GM23338 (cell line): ENCODE measurements around the gene LMX1B. TPM values are rescaled to one million over a fixed set of nuclear protein-coding genes. Genes with fewer than 3 reads are reported as not detected.

Experiments used
- ATAC-seq: fragments of 200-7000 bp; cut with Tn5 transposase; 3 replicates; pipeline ENCODE4 v1.9.1; 2020
- DNase-seq: peaks from one replicate; pipeline ENCODE4 v3.0.0-alpha.2; 2015; ENCODE audit warnings: low spot score
- H2AFZ ChIP-seq: fragments of 200-600 bp; sonication (generic); 2 replicates; pipeline ENCODE4 v1.8.0; 2016; ENCODE audit warnings: antibody characterized with exemption, mild to moderate bottlenecking, moderate library complexity
- H3F3A ChIP-seq: fragments of 200-600 bp; sonication (generic); replicated peaks from 2 replicates; pipeline ENCODE4 v1.8.0; 2017; ENCODE audit warnings: antibody characterized with exemption, mixed run types, low read depth
- H3K27ac ChIP-seq: fragments of 200-600 bp; sonication (generic); 2 replicates; pipeline ENCODE4 v1.6.1; 2016; ENCODE audit warnings: low read depth
- H3K27me3 ChIP-seq: fragments of 200-600 bp; sonication (generic); 2 replicates; pipeline ENCODE4 v1.8.0; 2016; ENCODE audit warnings: mild to moderate bottlenecking, mixed run types, moderate library complexity; ENCODE audit not compliant: insufficient read depth
- H3K36me3 ChIP-seq: fragments of 200-600 bp; sonication (generic); 2 replicates; pipeline ENCODE4 v1.8.0; 2016; ENCODE audit warnings: mild to moderate bottlenecking; ENCODE audit not compliant: insufficient read depth
- H3K4me1 ChIP-seq: fragments of 200-600 bp; sonication (generic); 2 replicates; pipeline ENCODE4 v1.8.0; 2016; ENCODE audit warnings: mild to moderate bottlenecking, moderate library complexity; ENCODE audit not compliant: insufficient read depth
- H3K4me2 ChIP-seq: fragments of 200-600 bp; sonication (generic); 2 replicates; pipeline ENCODE4 v1.7.1; 2017; ENCODE audit warnings: mixed run types
- H3K4me3 ChIP-seq: fragments of 200-600 bp; sonication (generic); 2 replicates; pipeline ENCODE4 v1.6.1; 2016; ENCODE audit warnings: mixed run types
- H3K79me2 ChIP-seq: fragments of 200-600 bp; sonication (generic); replicated peaks from 2 replicates; pipeline ENCODE4 v1.8.0; 2017; ENCODE audit warnings: mild to moderate bottlenecking; ENCODE audit not compliant: insufficient read depth
- H3K9me2 ChIP-seq: fragments of 200-600 bp; sonication (generic); 2 replicates; pipeline ENCODE4 v1.8.0; 2017; ENCODE audit not compliant: insufficient read depth
- H4K20me1 ChIP-seq: fragments of 200-600 bp; sonication (generic); replicated peaks from 2 replicates; pipeline ENCODE4 v1.8.0; 2017; ENCODE audit warnings: mild to moderate bottlenecking; ENCODE audit not compliant: insufficient read depth
- H3K27ac Mint-ChIP-seq: 2 replicates; pipeline ENCODE4 v1.8.0; 2020; ENCODE audit warnings: inconsistent platforms, mild to moderate bottlenecking, moderate library complexity, mixed read lengths
- H3K27me3 Mint-ChIP-seq: 3 replicates; pipeline ENCODE4 v1.8.0; 2022; ENCODE audit warnings: low read depth, mild to moderate bottlenecking, moderate library complexity, mixed read lengths, inconsistent platforms; ENCODE audit not compliant: insufficient read depth, poor library complexity
- H3K36me3 Mint-ChIP-seq: 3 replicates; pipeline ENCODE4 v1.8.0; 2021; ENCODE audit warnings: low read depth, mild to moderate bottlenecking, inconsistent platforms, moderate library complexity, mixed read lengths
- H3K4me1 Mint-ChIP-seq: 3 replicates; pipeline ENCODE4 v1.8.0; 2020; ENCODE audit warnings: mild to moderate bottlenecking, inconsistent platforms, mixed read lengths
- H3K4me3 Mint-ChIP-seq: 3 replicates; pipeline ENCODE4 v1.8.0; 2021; ENCODE audit warnings: moderate library complexity, mild to moderate bottlenecking, inconsistent platforms, mixed read lengths
- H3K9me3 Mint-ChIP-seq: 3 replicates; pipeline ENCODE4 v1.8.0; 2020; ENCODE audit warnings: moderate library complexity, mild to moderate bottlenecking, inconsistent platforms, mixed read lengths
- POLR2AphosphoS5 ChIP-seq: IDR thresholded peaks from 2 replicates; pipeline ENCODE4 v1.6.1; 2016; ENCODE audit warnings: antibody characterized with exemption, low read depth
- REST ChIP-seq: IDR thresholded peaks from one replicate; pipeline ENCODE4 v1.6.1; 2018; ENCODE audit warnings: antibody characterized with exemption; ENCODE audit not compliant: unreplicated experiment
- STAT1 ChIP-seq: IDR thresholded peaks from one replicate; pipeline ENCODE4 v1.6.1; 2016; ENCODE audit warnings: antibody characterized with exemption; ENCODE audit not compliant: unreplicated experiment
- ZNF331 ChIP-seq: fragments of 250-450 bp; sonication (Bioruptor Pico); IDR thresholded peaks from 2 replicates; pipeline ENCODE4 v1.5.0; 2020; ENCODE audit warnings: low read depth, mild to moderate bottlenecking, moderate library complexity
- polyA plus RNA-seq: library from polyadenylated mRNA; unstranded; fragments of >200 nt; fragmentation: Nextera tagmentation; extraction: Ambion mirVana; gene quantifications from 2 replicates; pipeline ENCODE4 v1.2.1, GENCODE V29; 2016
- total RNA-seq: library from RNA; depleted of rRNA; stranded (reverse); fragments of >200 nt; shearing (Covaris generic); gene quantifications from 2 replicates; pipeline ENCODE4 v1.2.3, GENCODE V29; 2014
- TF ChIP-seq, protein P1 (sequence below), 2 experiments: fragments of 200-600 bp in 1 of 2; sonication (generic) in 1 of 2; conservative IDR thresholded peaks; 2 replicates each; pipeline versions ENCODE4 v1.5.1 to v1.6.1; 2016 to 2017; ENCODE audit warnings: antibody characterized with exemption in 2 of 2, low read depth in 2 of 2, mild to moderate bottlenecking in 2 of 2, moderate library complexity in 1 of 2
- TF ChIP-seq, protein P2 (sequence below): fragments of 250-450 bp; sonication (Bioruptor Pico); IDR thresholded peaks from 2 replicates; pipeline ENCODE4 v1.5.0; 2020; ENCODE audit warnings: mild to moderate bottlenecking, moderate library complexity

LMX1B gene
- total and polyA plus RNA-seq, 2 experiments from 2014 or later = 0.08 to 0.21 TPM

GRCh38 chr9:126692759-126693427 is 79.2 kb downstream of the LMX1B start (continued):
- TF ChIP-seq REST = no peak

DNA sequence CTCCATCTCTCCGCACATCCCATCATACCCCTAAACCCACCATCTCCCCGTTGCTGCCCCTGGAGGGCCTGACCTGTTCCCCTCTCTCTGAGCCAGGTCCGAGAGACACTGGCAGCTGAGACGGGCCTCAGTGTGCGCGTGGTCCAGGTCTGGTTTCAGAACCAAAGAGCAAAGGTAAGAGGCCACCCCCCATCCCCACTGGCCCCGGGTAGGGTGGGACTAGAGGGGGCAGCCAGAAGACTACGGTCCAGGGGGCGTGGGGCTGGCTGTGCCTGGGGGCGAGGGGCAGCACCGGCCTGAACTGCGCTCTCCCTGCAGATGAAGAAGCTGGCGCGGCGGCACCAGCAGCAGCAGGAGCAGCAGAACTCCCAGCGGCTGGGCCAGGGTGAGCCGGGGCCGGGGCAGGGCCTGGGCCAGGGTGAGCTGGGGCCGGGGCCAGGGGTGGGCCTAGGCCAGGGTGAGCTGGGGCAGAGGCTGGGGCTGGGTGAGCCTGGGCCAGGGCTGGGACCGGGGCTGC is 79.8 kb downstream of the LMX1B start:
- TF ChIP-seq, protein P1, sequence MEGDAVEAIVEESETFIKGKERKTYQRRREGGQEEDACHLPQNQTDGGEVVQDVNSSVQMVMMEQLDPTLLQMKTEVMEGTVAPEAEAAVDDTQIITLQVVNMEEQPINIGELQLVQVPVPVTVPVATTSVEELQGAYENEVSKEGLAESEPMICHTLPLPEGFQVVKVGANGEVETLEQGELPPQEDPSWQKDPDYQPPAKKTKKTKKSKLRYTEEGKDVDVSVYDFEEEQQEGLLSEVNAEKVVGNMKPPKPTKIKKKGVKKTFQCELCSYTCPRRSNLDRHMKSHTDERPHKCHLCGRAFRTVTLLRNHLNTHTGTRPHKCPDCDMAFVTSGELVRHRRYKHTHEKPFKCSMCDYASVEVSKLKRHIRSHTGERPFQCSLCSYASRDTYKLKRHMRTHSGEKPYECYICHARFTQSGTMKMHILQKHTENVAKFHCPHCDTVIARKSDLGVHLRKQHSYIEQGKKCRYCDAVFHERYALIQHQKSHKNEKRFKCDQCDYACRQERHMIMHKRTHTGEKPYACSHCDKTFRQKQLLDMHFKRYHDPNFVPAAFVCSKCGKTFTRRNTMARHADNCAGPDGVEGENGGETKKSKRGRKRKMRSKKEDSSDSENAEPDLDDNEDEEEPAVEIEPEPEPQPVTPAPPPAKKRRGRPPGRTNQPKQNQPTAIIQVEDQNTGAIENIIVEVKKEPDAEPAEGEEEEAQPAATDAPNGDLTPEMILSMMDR (conservative IDR thresholded peaks at IDR 0.05; ENCODE audit: low read depth in 2 of 2) = no peak
- TF ChIP-seq REST (no peak), ZNF331 (CRISPR knock-in tag) (no peak), STAT1 (no peak), POLR2AphosphoS5 (no peak)
- TF ChIP-seq, protein P2, sequence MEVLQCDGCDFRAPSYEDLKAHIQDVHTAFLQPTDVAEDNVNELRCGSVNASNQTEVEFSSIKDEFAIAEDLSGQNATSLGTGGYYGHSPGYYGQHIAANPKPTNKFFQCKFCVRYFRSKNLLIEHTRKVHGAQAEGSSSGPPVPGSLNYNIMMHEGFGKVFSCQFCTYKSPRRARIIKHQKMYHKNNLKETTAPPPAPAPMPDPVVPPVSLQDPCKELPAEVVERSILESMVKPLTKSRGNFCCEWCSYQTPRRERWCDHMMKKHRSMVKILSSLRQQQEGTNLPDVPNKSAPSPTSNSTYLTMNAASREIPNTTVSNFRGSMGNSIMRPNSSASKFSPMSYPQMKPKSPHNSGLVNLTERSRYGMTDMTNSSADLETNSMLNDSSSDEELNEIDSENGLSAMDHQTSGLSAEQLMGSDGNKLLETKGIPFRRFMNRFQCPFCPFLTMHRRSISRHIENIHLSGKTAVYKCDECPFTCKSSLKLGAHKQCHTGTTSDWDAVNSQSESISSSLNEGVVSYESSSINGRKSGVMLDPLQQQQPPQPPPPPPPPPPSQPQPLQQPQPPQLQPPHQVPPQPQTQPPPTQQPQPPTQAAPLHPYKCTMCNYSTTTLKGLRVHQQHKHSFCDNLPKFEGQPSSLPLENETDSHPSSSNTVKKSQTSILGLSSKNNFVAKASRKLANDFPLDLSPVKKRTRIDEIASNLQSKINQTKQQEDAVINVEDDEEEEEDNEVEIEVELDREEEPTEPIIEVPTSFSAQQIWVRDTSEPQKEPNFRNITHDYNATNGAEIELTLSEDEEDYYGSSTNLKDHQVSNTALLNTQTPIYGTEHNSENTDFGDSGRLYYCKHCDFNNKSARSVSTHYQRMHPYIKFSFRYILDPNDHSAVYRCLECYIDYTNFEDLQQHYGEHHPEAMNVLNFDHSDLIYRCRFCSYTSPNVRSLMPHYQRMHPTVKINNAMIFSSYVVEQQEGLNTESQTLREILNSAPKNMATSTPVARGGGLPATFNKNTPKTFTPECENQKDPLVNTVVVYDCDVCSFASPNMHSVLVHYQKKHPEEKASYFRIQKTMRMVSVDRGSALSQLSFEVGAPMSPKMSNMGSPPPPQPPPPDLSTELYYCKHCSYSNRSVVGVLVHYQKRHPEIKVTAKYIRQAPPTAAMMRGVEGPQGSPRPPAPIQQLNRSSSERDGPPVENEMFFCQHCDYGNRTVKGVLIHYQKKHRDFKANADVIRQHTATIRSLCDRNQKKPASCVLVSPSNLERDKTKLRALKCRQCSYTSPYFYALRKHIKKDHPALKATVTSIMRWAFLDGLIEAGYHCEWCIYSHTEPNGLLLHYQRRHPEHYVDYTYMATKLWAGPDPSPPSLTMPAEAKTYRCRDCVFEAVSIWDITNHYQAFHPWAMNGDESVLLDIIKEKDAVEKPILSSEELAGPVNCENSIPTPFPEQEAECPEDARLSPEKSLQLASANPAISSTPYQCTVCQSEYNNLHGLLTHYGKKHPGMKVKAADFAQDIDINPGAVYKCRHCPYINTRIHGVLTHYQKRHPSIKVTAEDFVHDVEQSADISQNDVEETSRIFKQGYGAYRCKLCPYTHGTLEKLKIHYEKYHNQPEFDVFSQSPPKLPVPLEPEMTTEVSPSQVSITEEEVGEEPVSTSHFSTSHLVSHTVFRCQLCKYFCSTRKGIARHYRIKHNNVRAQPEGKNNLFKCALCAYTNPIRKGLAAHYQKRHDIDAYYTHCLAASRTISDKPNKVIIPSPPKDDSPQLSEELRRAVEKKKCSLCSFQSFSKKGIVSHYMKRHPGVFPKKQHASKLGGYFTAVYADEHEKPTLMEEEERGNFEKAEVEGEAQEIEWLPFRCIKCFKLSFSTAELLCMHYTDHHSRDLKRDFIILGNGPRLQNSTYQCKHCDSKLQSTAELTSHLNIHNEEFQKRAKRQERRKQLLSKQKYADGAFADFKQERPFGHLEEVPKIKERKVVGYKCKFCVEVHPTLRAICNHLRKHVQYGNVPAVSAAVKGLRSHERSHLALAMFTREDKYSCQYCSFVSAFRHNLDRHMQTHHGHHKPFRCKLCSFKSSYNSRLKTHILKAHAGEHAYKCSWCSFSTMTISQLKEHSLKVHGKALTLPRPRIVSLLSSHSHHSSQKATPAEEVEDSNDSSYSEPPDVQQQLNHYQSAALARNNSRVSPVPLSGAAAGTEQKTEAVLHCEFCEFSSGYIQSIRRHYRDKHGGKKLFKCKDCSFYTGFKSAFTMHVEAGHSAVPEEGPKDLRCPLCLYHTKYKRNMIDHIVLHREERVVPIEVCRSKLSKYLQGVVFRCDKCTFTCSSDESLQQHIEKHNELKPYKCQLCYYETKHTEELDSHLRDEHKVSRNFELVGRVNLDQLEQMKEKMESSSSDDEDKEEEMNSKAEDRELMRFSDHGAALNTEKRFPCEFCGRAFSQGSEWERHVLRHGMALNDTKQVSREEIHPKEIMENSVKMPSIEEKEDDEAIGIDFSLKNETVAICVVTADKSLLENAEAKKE (CRISPR knock-in tag) = no peak
- Histone ChIP-seq H3F3A (no peaks in the 10 kb centered on the region), H3K9me2 (no peaks in the 10 kb centered on the region), H3K27me3 (peaks cover 9% of the 10 kb centered on the region; the same call in 1 of the 2 replicates), H3K4me1 (no peaks in the 10 kb centered on the region; the same call in 1 of the 2 replicates), H4K20me1 (no peaks in the 10 kb centered on the region), H3K79me2 (no peaks in the 10 kb centered on the region), H3K36me3 (no peaks in the 10 kb centered on the region), H3K27ac (no peak overlapping the region), H3K4me3 (no peak overlapping the region), H3K4me2 (no peak overlapping the region), H2AFZ (no peak overlapping the region)
- DNase-seq (no peak), ATAC-seq (no peak)
- Mint-ChIP-seq H3K36me3 (no peaks in the 10 kb centered on the region), H3K9me3 (no peaks in the 10 kb centered on the region), H3K4me1 (peaks cover 15% of the 10 kb centered on the region), H3K4me3 (no peak overlapping the region), H3K27me3 (peaks cover 25% of the 10 kb centered on the region), H3K27ac (no peak overlapping the region)
